ENCODE measurements around the gene HABP2. TPM values are rescaled to one million over a fixed set of nuclear protein-coding genes. Genes with fewer than 3 reads are reported as not detected.

HABP2 gene
- total and polyA plus RNA-seq, 2 experiments from 2014 or later, result 48.3 to 102 TPM

DNA sequence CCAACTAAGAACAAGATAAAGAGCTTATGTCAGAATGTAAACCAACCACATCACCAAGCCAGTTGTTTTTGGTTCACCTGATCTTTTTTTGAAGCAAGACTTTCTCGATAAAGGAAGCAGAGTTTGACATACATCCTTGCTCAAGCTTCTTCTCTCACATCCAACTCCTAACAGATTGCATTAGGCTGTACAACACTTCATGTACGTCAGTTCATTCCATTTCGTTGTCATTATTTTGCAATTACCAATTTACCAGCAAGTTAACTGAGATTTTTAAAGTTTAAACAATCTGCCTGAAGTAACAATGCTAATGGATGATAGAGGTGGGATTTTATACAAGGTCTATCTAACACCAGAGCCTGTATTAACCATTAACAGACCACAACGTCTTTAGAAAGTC is 70.0 kb downstream of the HABP2 start:
- no peaks in the 10 kb centered on the region for H3K4me1 ChIP-seq (ENCODE audit: insufficient read depth)
- TF ChIP-seq EZH2phosphoT487 (IDR thresholded peaks at IDR 0.05; ENCODE audit: low read depth, severe bottlenecking, unreplicated experiment), result no peak
- TF ChIP-seq EZH2 (IDR thresholded peaks at IDR 0.05; ENCODE audit: borderline replicate concordance), result no peak
- WGBS (ENCODE audit: low lambda C conversion rate, missing lambda C conversion rate), result 88% methylated on average over 4 of the region's 4 CpGs

DNA sequence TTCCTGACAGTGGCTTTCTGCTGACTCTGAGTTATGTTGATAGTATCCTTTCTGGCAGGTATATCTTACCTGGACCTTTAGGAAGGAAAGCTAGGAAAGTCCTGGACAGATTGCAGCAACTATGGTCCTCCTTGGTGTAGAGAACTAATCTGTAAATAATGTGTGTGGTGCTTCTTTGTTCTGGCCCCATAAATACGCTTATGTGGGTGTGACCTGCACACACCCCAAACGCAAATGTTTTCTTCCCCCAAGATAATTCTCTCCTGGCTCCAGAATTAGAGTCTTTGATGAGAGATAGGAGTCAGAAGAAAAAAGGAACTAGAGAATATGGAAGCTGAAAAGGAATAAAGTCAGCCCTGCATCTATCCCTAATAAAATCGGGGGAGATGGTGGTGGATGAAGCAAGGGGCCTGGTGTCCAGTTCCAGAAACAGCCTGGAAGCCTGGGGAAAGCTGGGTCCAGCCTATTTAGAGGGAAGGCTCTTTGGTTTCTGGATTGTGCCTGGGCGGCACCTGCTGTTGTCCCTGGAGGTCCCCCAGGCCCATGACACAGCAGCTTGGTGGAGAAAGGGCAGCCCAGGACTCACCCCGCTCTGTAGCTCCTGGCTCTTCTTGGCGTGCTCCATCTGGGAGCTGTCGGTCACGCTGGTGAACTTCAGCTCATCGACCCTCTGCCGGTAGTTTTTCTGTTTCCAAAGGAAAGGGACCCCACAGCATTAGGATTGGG is 72.8 kb downstream of the HABP2 start:
- Histone ChIP-seq H3K4me3 (no peak overlapping the region), H4K20me1 (ENCODE audit: insufficient read depth, poor library complexity, severe bottlenecking) (no peaks in the 10 kb centered on the region), H3K36me3 (replicated peaks; ENCODE audit: insufficient read depth, low read depth) (no peaks in the 10 kb centered on the region), H3K9me2 (replicated peaks; ENCODE audit: insufficient read depth) (no peaks in the 10 kb centered on the region), H3K4me2 (no peak overlapping the region), H2AFZ (no peak overlapping the region), H3K27ac (peak overlapping the region; percentile 20), H3K4me1 (ENCODE audit: insufficient read depth) (no peaks in the 10 kb centered on the region), H3K9me3 (ENCODE audit: low read depth) (no peaks in the 10 kb centered on the region), H3K79me2 (no peaks in the 10 kb centered on the region), H3K27me3 (peaks cover 7% of the 10 kb centered on the region)
- WGBS (ENCODE audit: low lambda C conversion rate, missing lambda C conversion rate), result 84% methylated on average over 10 of the region's 10 CpGs
- DNase-seq (ENCODE audit: low spot score), result no peak
- TF ChIP-seq EZH2phosphoT487 (IDR thresholded peaks at IDR 0.05; ENCODE audit: low read depth, severe bottlenecking, unreplicated experiment) (no peak), EZH2 (IDR thresholded peaks at IDR 0.05; ENCODE audit: borderline replicate concordance) (no peak)
- TF ChIP-seq, protein P1, sequence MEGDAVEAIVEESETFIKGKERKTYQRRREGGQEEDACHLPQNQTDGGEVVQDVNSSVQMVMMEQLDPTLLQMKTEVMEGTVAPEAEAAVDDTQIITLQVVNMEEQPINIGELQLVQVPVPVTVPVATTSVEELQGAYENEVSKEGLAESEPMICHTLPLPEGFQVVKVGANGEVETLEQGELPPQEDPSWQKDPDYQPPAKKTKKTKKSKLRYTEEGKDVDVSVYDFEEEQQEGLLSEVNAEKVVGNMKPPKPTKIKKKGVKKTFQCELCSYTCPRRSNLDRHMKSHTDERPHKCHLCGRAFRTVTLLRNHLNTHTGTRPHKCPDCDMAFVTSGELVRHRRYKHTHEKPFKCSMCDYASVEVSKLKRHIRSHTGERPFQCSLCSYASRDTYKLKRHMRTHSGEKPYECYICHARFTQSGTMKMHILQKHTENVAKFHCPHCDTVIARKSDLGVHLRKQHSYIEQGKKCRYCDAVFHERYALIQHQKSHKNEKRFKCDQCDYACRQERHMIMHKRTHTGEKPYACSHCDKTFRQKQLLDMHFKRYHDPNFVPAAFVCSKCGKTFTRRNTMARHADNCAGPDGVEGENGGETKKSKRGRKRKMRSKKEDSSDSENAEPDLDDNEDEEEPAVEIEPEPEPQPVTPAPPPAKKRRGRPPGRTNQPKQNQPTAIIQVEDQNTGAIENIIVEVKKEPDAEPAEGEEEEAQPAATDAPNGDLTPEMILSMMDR (IDR thresholded peaks at IDR 0.05; ENCODE audit: poor library complexity), result no peak

More for the DNA sequence above, 70.0 kb downstream of the HABP2 start:
- H4K20me1 ChIP-seq (ENCODE audit: insufficient read depth, poor library complexity, severe bottlenecking), result no peaks in the 10 kb centered on the region
- H3K79me2 ChIP-seq, result no peaks in the 10 kb centered on the region
- no peak overlapping the region for H2AFZ ChIP-seq
- no peaks in the 10 kb centered on the region for H3K36me3 ChIP-seq (replicated peaks; ENCODE audit: insufficient read depth, low read depth)
- H3K27me3 ChIP-seq, result peaks cover 12% of the 10 kb centered on the region
- no peak overlapping the region for H3K27ac ChIP-seq
- H3K4me3 ChIP-seq, result no peak overlapping the region
- no peaks in the 10 kb centered on the region for H3K9me2 ChIP-seq (replicated peaks; ENCODE audit: insufficient read depth)
- H3K9me3 ChIP-seq (ENCODE audit: low read depth), result no peaks in the 10 kb centered on the region
- H3K4me2 ChIP-seq, result no peak overlapping the region
- DNase-seq (ENCODE audit: low spot score), result no peak

DNA sequence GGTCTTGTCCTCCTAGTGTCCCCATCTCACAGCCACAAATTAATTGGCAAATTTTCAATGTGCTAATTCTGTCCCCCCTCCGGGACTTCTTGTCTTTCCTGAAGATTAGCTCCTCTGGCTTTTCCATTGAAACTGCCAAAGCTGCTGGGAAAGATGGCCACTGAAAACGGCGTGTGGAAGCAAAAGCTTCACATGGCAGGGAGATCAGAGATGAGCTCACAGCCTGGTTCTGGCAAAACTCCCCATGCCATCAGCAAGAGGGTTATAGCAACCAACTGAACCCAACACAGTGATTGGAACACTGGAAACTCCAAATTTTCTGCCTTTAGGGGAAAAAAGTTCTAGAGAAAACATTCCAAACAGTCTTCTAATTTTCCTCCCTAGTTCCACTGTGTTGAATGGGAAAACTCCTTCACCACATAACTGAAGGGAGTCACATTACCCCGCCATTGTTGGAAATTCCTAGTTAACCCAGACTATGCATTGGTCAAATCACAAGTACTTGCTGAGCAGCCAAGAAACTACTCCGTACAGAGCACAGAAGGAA is 74.0 kb downstream of the HABP2 start:
- H3K4me2 ChIP-seq, result no peak overlapping the region
- H3K79me2 ChIP-seq, result no peaks in the 10 kb centered on the region
- H4K20me1 ChIP-seq (ENCODE audit: insufficient read depth, poor library complexity, severe bottlenecking), result no peaks in the 10 kb centered on the region
- H3K27ac ChIP-seq, result no peak overlapping the region
- peaks cover 8% of the 10 kb centered on the region for H3K4me1 ChIP-seq (ENCODE audit: insufficient read depth)
- TF ChIP-seq EZH2 (IDR thresholded peaks at IDR 0.05; ENCODE audit: borderline replicate concordance) (no peak), EZH2phosphoT487 (IDR thresholded peaks at IDR 0.05; ENCODE audit: low read depth, severe bottlenecking, unreplicated experiment) (no peak)
- TF ChIP-seq, protein P1 (IDR thresholded peaks at IDR 0.05; ENCODE audit: poor library complexity), result no peak
- 77% methylated on average over 5 of the region's 5 CpGs for WGBS (ENCODE audit: low lambda C conversion rate, missing lambda C conversion rate)
- peaks cover 7% of the 10 kb centered on the region for H3K27me3 ChIP-seq
- H3K9me2 ChIP-seq (replicated peaks; ENCODE audit: insufficient read depth), result no peaks in the 10 kb centered on the region
- H3K36me3 ChIP-seq (replicated peaks; ENCODE audit: insufficient read depth, low read depth), result no peaks in the 10 kb centered on the region
- H2AFZ ChIP-seq, result no peak overlapping the region
- no peak for DNase-seq (ENCODE audit: low spot score)
- no peaks in the 10 kb centered on the region for H3K9me3 ChIP-seq (ENCODE audit: low read depth)
- no peak overlapping the region for H3K4me3 ChIP-seq

DNA sequence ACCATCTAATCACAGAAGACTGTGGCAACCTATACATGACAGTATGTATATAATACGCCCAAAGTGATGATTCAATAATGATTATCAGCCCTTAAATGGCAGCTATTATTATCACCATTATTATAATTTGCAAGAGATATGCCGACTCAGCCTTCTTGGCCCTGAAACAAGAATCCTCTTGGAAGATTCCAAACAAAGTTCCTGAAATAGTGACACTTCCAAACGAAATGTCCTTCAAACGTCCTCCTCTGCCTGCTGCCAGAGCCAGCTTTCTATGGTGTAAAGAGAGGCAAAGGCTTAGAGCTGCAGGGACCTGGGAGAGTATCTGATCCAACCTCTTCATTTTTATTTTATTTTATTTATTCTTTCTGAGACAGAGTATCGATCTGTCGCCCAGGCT is 75.0 kb downstream of the HABP2 start:
- no peak overlapping the region for H3K4me2 ChIP-seq
- H3K9me2 ChIP-seq (replicated peaks; ENCODE audit: insufficient read depth), result no peaks in the 10 kb centered on the region
- no peaks in the 10 kb centered on the region for H4K20me1 ChIP-seq (ENCODE audit: insufficient read depth, poor library complexity, severe bottlenecking)
- TF ChIP-seq, protein P1 (IDR thresholded peaks at IDR 0.05; ENCODE audit: poor library complexity), result no peak
- TF ChIP-seq EZH2 (IDR thresholded peaks at IDR 0.05; ENCODE audit: borderline replicate concordance), result no peak
- no peaks in the 10 kb centered on the region for H3K9me3 ChIP-seq (ENCODE audit: low read depth)
- no peaks in the 10 kb centered on the region for H3K36me3 ChIP-seq (replicated peaks; ENCODE audit: insufficient read depth, low read depth)
- H3K27me3 ChIP-seq, result peaks cover 4% of the 10 kb centered on the region
- H3K79me2 ChIP-seq, result no peaks in the 10 kb centered on the region
- H3K4me3 ChIP-seq, result no peak overlapping the region
- H3K4me1 ChIP-seq (ENCODE audit: insufficient read depth), result peaks cover 11% of the 10 kb centered on the region
- no peak overlapping the region for H3K27ac ChIP-seq
- WGBS (ENCODE audit: low lambda C conversion rate, missing lambda C conversion rate), result 85% methylated on average over 6 of the region's 6 CpGs
- no peak for DNase-seq (ENCODE audit: low spot score)
- no peak overlapping the region for H2AFZ ChIP-seq
